H9 (cell line): ENCODE data around the gene SKIDA1. TPM values are rescaled to one million over a fixed set of nuclear protein-coding genes. Genes with fewer than 3 reads are reported as not detected.

ENCODE experiments used
- DNase-seq: peaks from one replicate; pipeline ENCODE4 v3.0.0-alpha.2; 2017
- H2AFZ ChIP-seq: one replicate; pipeline ENCODE4 v1.6.1; 2013; ENCODE audit warnings: mild to moderate bottlenecking, low read length, control low read depth, moderate library complexity
- H2AK5ac ChIP-seq: 2 replicates; pipeline ENCODE4 v1.6.1; 2013; ENCODE audit warnings: low read length, control low read depth, mixed read lengths; ENCODE audit not compliant: insufficient read length
- H2BK120ac ChIP-seq: one replicate; pipeline ENCODE4 v1.6.1; 2013; ENCODE audit warnings: low read depth, mild to moderate bottlenecking, low read length, control low read depth, inconsistent platforms; ENCODE audit not compliant: poor library complexity, severe bottlenecking
- H2BK12ac ChIP-seq: 2 replicates; pipeline ENCODE4 v1.6.1; 2013; ENCODE audit warnings: low read length, control low read depth, mixed read lengths, low read depth; ENCODE audit not compliant: insufficient read length
- H2BK15ac ChIP-seq: 2 replicates; pipeline ENCODE4 v1.6.1; 2013; ENCODE audit warnings: low read depth, low read length, control low read depth
- H2BK20ac ChIP-seq: one replicate; pipeline ENCODE4 v1.6.1; 2013; ENCODE audit warnings: low read depth, mild to moderate bottlenecking, low read length, control low read depth, inconsistent platforms; ENCODE audit not compliant: poor library complexity, severe bottlenecking
- H2BK5ac ChIP-seq: 2 replicates; pipeline ENCODE4 v1.6.1; 2013; ENCODE audit warnings: low read length, control low read depth, mixed read lengths; ENCODE audit not compliant: insufficient read length
- H3K14ac ChIP-seq: 2 replicates; pipeline ENCODE4 v1.6.1; 2013; ENCODE audit warnings: low read length, control low read depth; ENCODE audit not compliant: insufficient read depth
- H3K18ac ChIP-seq: 2 replicates; pipeline ENCODE4 v1.6.1; 2013; ENCODE audit warnings: low read depth, mild to moderate bottlenecking, mixed read lengths, low read length, control low read depth; ENCODE audit not compliant: insufficient read length
- H3K23ac ChIP-seq: 2 replicates; pipeline ENCODE4 v1.6.1; 2013; ENCODE audit warnings: low read length, control low read depth, mixed read lengths, low read depth; ENCODE audit not compliant: insufficient read length
- H3K23me2 ChIP-seq: 2 replicates; pipeline ENCODE4 v1.6.1; 2013; ENCODE audit warnings: low read depth, mild to moderate bottlenecking, mixed read lengths, low read length, control low read depth; ENCODE audit not compliant: insufficient read length, poor library complexity, severe bottlenecking
- H3K27ac ChIP-seq: 2 replicates; pipeline ENCODE4 v1.5.1; 2013; ENCODE audit warnings: low read length, control low read depth, mixed read lengths, low read depth; ENCODE audit not compliant: insufficient read length
- H3K27me3 ChIP-seq: 2 replicates; pipeline ENCODE4 v1.6.1; 2013; ENCODE audit warnings: low read length, control low read depth, inconsistent platforms; ENCODE audit not compliant: insufficient read depth
- H3K4ac ChIP-seq: 2 replicates; pipeline ENCODE4 v1.6.1; 2013; ENCODE audit warnings: low read depth, mild to moderate bottlenecking, control low read depth, inconsistent platforms, low read length, moderate library complexity
- H3K4me1 ChIP-seq: 2 replicates; pipeline ENCODE4 v1.6.1; 2013; ENCODE audit warnings: low read length, control low read depth, inconsistent platforms; ENCODE audit not compliant: insufficient read depth
- H3K4me2 ChIP-seq: 2 replicates; pipeline ENCODE4 v1.6.1; 2013; ENCODE audit warnings: low read length, control low read depth, mixed read lengths; ENCODE audit not compliant: insufficient read length, insufficient read depth
- H3K56ac ChIP-seq: 2 replicates; pipeline ENCODE4 v1.6.1; 2013; ENCODE audit warnings: low read depth, mild to moderate bottlenecking, mixed read lengths, low read length, control low read depth; ENCODE audit not compliant: insufficient read length
- H3K79me1 ChIP-seq: 2 replicates; pipeline ENCODE4 v1.6.1; 2013; ENCODE audit warnings: low read depth, mild to moderate bottlenecking, moderate library complexity, low read length, control low read depth, inconsistent platforms; ENCODE audit not compliant: insufficient read depth, poor library complexity, severe bottlenecking
- H3K79me2 ChIP-seq: 2 replicates; pipeline ENCODE4 v1.6.1; 2013; ENCODE audit warnings: low read length, control low read depth, inconsistent platforms; ENCODE audit not compliant: insufficient read depth
- H3K9ac ChIP-seq: 2 replicates; pipeline ENCODE4 v1.6.1; 2013; ENCODE audit warnings: low read length, control low read depth, mixed read lengths; ENCODE audit not compliant: insufficient read length; ENCODE audit errors: extremely low read depth
- H3K9me3 ChIP-seq: one replicate; pipeline ENCODE4 v1.6.1; 2013; ENCODE audit warnings: low read depth, low read length, inconsistent platforms; ENCODE audit not compliant: control insufficient read depth
- H3T11ph ChIP-seq: one replicate; pipeline ENCODE4 v1.6.1; 2013; ENCODE audit warnings: mild to moderate bottlenecking, low read length, control low read depth, inconsistent platforms
- H4K20me1 ChIP-seq: one replicate; pipeline ENCODE4 v1.6.1; 2013; ENCODE audit not compliant: control insufficient read depth, insufficient read length, insufficient read depth
- H4K5ac ChIP-seq: 2 replicates; pipeline ENCODE4 v1.6.1; 2013; ENCODE audit warnings: low read depth, mild to moderate bottlenecking, mixed read lengths, low read length, control low read depth; ENCODE audit not compliant: insufficient read length
- H4K8ac ChIP-seq: replicated peaks from 2 replicates; pipeline ENCODE4 v1.6.1; 2013; ENCODE audit warnings: low read length, control low read depth, mixed read lengths, low read depth; ENCODE audit not compliant: insufficient read length
- H4K91ac ChIP-seq: 2 replicates; pipeline ENCODE4 v1.6.1; 2013; ENCODE audit warnings: low read depth, mild to moderate bottlenecking, moderate library complexity, mixed read lengths, low read length, control low read depth; ENCODE audit not compliant: insufficient read length
- H3K27ac Mint-ChIP-seq, 3 experiments: 2 replicates in 2 of 3; 3 replicates in 1 of 3; pipeline ENCODE4 v1.8.0; 2020 to 2021; ENCODE audit warnings: mixed read lengths in 3 of 3, mild to moderate bottlenecking in 1 of 3, moderate library complexity in 1 of 3
- H3K27me3 Mint-ChIP-seq: 2 replicates; pipeline ENCODE4 v1.8.0; 2021; ENCODE audit warnings: low read depth, mild to moderate bottlenecking, moderate library complexity, mixed read lengths
- H3K36me3 Mint-ChIP-seq, 3 experiments: 2 replicates in 2 of 3; 3 replicates in 1 of 3; pipeline ENCODE4 v1.8.0; 2020 to 2021; ENCODE audit warnings: low read depth in 3 of 3, mixed read lengths in 3 of 3; ENCODE audit not compliant: insufficient read depth in 1 of 3
- H3K4me1 Mint-ChIP-seq, 2 experiments: 2 replicates each; pipeline ENCODE4 v1.8.0; 2020; ENCODE audit warnings: mixed read lengths in 2 of 2
- H3K4me3 Mint-ChIP-seq, 2 experiments: 2 replicates in 1 of 2; 3 replicates in 1 of 2; pipeline ENCODE4 v1.8.0; 2020 to 2021; ENCODE audit warnings: mild to moderate bottlenecking in 2 of 2, mixed read lengths in 2 of 2, moderate library complexity in 1 of 2
- H3K9me3 Mint-ChIP-seq, 2 experiments: 2 replicates in 1 of 2; 3 replicates in 1 of 2; pipeline ENCODE4 v1.8.0; 2020; ENCODE audit warnings: mild to moderate bottlenecking in 2 of 2, mixed read lengths in 2 of 2, moderate library complexity in 1 of 2
- CTCF ChIP-seq: fragments of 200-600 bp; sonication (generic); conservative IDR thresholded peaks from 3 replicates; pipeline ENCODE4 v1.8.0; 2021; ENCODE audit warnings: antibody characterized with exemption, mild to moderate bottlenecking
- WGBS: extraction: QIAGEN DNeasy Blood & Tissue Kit; methylation state at CpG from one replicate; pipeline ENCODE4 v1.1.7; 2013; ENCODE audit warnings: missing lambda C conversion rate, low lambda C conversion rate, mixed read lengths; ENCODE audit not compliant: insufficient read length; ENCODE audit errors: extremely low coverage; 5-methylcytosine and 5-hydroxymethylcytosine counted together
- total RNA-seq: library from RNA; stranded (reverse); gene quantifications from 2 replicates; pipeline ENCODE4 v1.2.1, GENCODE V29; 2021

The SKIDA1 gene
- total RNA-seq, 1 experiment from 2014 or later = 5.9 TPM

- Histone ChIP-seq H3K56ac (no peak overlapping the region), H3K23me2 (peaks cover 35% of the 10 kb centered on the region), H3K27ac (no peak overlapping the region), H2BK20ac (no peak overlapping the region), H3K23ac (no peak overlapping the region), H3K79me2 (no peaks in the 10 kb centered on the region), H4K91ac (no peak overlapping the region), H2BK15ac (no peak overlapping the region), H3K9me3 (no peaks in the 10 kb centered on the region), H3K27me3 (peaks cover 18% of the 10 kb centered on the region; the same call in 1 of the 2 replicates), H4K8ac (no peak overlapping the region), H3K4ac (no peak overlapping the region), H3K14ac (no peak overlapping the region), H2BK120ac (no peak overlapping the region), H2AK5ac (no peak overlapping the region), H3T11ph (no peak overlapping the region), H3K4me2 (peak overlapping the region; percentile 85), H3K18ac (no peak overlapping the region), H2BK12ac (no peak overlapping the region), H2AFZ (no peak overlapping the region), H2BK5ac (no peak overlapping the region), H4K20me1 (no peaks in the 10 kb centered on the region), H3K4me1 (peaks cover 20% of the 10 kb centered on the region; the same call in 1 of the 2 replicates), H3K9ac (no peak overlapping the region), H3K79me1 (no peaks in the 10 kb centered on the region), H4K5ac (no peak overlapping the region)
- no peak overlapping the region; a peak in 1 of 7 replicates for H3K27ac Mint-ChIP-seq
- no peaks in the 10 kb centered on the region; a peak in 1 of 7 replicates for H3K36me3 Mint-ChIP-seq
- no peak for DNase-seq
- WGBS = no CpG with 5 or more reads among the region's 4 CpGs
- TF ChIP-seq CTCF = no peak
- no peaks in the 10 kb centered on the region; a peak in 2 of 5 replicates for H3K9me3 Mint-ChIP-seq
- H3K4me3 Mint-ChIP-seq = peak overlapping the region in 1 of 2 experiments; percentile 80; a peak in 3 of 5 replicates
- H3K4me1 Mint-ChIP-seq = peaks cover 77 to 81% of the 10 kb centered on the region in 2 experiments
- H3K27me3 Mint-ChIP-seq = peaks cover 40% of the 10 kb centered on the region
Measured at GRCh38 chr10:21505711-21506278, 19.7 kb downstream of the SKIDA1 start.
